DMS 273 treated with DMSO at 0.1 percent for 48 hours (cell line): Measurements from ENCODE around the gene AGK.

Experiments
- DNase-seq: peaks from one replicate; lab custom pipeline; 2025; lab: John Stamatoyannopoulos, UW

Gene AGK

DNA sequence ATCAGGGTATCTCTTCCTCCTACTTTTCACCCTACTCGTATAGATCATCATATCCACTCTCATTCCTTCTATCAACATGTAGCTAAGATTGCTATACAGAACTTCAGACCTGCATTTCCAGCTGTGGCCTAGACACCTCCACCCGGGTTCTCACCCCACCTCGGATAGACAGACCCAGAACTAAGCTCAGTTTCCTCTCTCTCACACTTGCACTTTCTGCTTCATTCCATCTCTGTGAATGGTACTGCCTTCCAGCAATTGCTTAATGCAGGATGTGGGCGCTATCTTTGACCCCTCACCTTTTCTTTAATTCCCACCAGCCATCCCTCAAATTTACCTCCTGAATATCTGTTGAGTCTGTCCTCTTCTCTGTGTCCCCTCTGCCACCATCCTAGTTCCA is 35.7 kb downstream of the AGK start:
- DNase-seq = no peak

DNA sequence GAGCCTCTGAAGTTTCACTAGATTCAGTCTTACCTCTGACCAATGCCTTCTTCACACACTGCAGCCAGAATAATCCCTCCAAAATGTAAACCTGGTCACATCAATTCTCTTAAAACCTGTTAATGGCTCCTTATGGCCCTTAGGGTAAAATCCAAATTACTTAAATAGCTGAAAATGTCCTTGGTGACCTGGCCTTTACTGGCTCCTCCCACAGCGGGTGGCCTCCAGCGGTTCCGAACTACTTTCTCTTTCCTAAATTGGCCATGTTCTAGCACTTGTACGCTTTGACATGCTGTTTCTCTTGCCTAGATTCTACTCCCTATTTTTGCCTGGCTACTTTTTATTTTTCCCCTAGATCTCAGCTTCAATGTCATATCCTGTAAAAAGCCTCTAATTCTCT is 36.1 kb downstream of the AGK start:
- DNase-seq = no peak

DNA sequence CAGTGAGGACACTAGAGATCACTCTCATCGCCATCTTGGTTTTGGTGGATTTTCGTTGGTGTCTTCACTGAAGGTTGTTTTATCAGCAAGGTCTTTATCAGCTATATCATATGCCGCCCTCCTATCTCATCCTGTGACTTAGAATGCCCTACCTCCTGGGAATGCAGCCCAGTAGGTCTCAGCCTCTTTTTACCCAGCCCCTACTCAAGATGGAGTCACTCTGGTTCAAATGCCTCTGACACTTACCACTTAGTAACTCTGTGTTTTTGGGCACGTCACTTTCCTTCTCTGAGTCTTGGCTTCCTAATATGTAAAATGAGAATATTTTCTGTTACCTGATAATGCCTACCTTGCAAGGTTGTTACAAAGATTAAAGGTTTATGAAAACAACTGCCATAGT is 37.7 kb downstream of the AGK start:
- DNase-seq = no peak

DNA sequence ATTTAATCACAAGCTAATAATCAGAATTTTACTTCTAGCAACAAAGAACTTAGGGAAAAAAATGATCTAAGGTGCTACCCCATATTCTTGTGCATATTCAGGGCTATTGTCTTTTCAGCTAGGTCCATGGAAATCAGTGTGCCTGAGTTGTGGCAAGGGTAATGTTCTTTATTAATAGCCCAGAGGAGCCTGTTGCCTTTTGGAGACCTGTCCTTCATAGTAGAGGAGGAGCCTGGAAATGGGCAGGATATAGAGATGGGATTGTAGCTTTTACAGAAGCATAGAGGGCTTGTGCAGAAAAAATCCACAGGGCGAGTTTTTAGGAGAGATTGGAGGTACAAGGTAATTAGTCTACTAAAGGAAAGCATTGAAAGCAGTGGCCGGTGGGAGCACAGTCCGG is 38.9 kb downstream of the AGK start:
- no peak for DNase-seq

DNA sequence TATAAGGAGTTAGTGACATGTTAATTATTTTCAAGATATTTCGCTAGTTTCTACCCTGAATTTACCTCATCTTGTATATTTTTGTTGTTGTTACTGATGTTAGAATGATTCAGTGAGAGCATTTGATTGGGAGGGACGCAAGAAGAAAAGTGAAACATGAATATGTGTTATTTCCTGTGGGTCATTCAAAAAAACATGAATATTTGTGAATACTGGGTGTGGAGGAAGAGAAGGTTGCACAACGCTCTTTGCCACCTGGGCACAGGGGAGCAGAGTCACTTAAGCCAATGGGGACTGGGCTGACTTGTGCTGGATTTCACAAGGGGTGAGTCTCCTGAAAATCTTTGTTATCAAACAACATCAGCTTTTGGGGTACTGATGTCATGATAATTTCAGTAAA is 39.5 kb downstream of the AGK start:
- no peak for DNase-seq

- DNase-seq = peak; percentile 69
These were observed 41.9 kb downstream of the AGK start for GRCh38 chr7:141593134-141593533.

GRCh38 chr7:141597966-141598365 is 46.8 kb downstream of the AGK start:
- DNase-seq = no peak

DNA sequence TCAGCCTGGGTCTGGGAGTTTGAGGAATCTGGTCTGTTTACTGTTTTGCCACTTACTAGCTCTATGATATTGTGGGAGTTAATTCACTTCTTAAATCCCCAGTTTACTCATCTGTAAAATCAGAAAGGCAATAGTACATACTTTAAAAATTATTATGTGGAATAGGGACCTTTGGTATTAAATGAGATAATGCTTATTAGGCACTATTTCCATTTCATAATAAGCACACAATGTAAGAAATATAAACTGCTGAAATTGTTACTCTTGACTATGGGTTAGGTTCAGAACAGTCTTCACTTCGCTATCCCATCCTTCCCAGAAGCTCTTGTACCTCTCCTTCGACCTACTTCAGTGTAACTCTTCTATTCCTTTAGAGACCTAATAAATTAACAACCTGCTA is 47.2 kb downstream of the AGK start:
- DNase-seq = no peak

- no peak for DNase-seq
These were observed 49.2 kb downstream of the AGK start for GRCh38 chr7:141600168-141601006.

DNA sequence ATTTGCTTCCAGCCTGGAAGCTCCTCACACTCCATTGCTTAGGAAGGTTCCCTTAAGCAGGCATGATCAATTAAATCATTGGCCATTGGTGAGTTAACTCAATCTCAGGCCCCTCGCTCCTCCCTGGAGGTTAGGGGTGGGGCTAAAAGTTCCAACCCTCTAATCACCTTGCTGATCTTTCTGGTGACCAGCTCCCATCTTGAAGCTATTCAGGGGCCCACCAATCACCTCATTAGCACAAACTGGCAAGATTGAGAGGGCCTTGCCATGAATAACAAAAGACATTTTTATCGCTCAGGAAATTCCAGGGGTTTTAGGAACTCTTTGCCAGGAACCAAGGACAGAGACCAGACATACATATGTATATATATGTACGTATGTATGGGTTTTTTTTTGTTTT is 58.4 kb downstream of the AGK start:
- DNase-seq = no peak

DNA sequence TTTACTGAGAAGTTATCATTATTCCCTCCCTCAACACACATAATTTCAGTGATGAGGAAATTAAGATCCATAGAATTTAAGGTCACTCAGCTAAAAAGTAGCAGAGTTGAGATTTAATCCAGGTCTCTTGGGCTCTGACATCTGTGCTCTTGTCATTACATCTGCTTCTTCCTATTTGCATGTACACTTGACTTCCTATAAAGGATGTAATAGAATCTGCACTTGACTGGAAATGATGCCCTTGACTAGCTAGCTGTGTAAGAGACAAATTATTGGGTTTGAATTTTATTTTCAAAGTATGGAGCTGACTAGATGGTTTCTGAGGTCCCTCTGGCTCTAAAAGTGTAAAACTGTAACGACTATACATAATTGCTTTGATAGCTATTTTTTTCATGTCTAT is 59.5 kb downstream of the AGK start:
- DNase-seq = no peak

DNA sequence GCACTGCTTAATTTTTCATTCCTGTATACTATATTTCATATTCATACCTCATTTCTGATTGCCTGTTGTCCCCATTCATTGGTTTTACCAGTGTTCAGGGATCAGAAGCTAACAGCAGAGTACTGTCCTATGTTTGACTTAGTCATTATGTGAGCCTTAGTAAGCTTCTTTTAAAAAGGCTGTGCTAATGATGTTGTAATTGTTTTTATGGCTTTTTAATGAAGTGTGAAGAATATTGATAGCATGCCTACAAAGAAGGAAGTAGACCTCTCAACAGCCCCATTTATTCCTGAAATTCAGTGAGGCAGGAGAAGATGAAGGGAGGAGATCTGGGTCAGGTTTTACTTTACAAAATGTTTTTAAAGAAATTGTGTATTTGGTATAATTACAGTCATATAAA is 61.7 kb downstream of the AGK start:
- DNase-seq = no peak

- DNase-seq = no peak
These were observed 66.1 kb downstream of the AGK start for GRCh38 chr7:141617280-141617679.

DNA sequence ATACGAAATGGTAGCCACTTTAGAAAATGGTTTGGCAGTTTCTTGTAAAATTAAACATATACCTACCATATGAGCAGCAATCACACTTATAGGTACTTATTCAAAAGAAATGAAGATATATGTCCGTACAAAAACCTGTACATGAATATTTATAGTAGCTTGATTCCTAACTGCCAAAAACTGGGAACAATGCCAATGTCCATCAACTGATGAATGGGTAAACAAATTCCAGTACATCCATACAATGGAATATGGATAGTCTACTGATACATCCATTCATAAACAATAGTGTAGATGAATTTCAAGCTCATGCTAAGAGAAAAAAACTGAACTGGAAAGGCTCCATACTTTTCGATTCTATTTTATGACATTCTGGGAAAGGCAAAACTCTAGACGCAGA is 68.5 kb downstream of the AGK start:
- DNase-seq = no peak

DNA sequence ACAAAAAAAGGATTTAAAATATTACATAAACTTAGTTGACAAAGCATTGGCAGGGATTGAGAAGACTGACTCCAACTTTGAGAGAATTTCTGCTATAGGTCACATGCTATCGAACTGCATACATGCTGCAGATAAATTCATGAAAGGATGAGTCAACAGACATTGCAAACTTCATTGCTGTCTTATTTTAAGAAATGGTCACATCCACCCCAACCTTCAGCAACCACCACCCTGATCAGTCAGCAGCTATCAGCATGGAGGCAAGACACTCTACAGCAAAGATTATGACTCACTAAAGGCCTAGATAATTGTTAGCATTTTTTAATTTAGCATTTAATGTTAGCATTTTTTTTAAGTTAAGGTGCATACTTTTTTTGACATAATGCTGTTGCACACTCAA is 73.6 kb downstream of the AGK start:
- DNase-seq = no peak

GRCh38 chr7:141630621-141631020 is 79.4 kb downstream of the AGK start:
- no peak for DNase-seq

DNA sequence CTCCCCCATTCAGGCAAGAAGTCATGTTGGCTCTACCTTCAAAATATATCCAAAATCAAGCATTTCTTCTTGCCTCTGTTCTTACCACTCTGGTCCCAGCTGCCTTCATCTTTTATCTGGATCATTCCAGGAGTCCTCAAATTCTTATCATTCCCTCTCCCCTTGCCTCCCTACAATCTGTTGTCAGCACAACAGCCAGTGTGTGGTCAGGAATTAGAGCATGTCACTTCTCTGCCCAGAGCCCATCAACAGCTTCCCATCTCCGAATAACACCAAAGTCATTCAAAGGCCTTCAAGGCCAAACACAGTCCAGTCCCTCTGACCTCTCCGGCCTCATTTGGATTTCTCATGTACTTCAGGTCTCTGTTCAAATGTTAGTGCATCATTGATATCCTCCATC is 80.3 kb downstream of the AGK start:
- DNase-seq = no peak

DNA sequence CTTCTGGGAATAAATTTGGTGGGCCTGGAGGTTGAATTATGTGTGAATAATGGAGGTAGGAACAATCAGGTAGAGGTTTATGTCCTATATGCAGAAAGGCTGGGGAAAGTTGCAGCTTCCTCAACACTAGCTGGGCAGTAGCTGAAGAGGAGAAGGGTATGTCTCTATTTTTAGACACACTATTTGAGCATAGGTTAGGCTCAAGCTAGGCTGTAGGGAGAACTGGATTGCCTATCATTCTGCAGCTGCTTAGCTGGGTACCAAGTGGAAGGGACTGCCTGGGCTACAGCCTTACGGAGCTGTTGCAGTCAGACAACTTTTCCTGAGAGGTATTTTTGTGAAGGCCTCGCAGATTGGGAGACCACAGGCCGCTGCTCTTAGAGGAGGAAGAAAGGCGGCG is 82.9 kb downstream of the AGK start:
- DNase-seq = no peak

- DNase-seq = no peak
These were observed 84.8 kb downstream of the AGK start for GRCh38 chr7:141636053-141636452.

DNA sequence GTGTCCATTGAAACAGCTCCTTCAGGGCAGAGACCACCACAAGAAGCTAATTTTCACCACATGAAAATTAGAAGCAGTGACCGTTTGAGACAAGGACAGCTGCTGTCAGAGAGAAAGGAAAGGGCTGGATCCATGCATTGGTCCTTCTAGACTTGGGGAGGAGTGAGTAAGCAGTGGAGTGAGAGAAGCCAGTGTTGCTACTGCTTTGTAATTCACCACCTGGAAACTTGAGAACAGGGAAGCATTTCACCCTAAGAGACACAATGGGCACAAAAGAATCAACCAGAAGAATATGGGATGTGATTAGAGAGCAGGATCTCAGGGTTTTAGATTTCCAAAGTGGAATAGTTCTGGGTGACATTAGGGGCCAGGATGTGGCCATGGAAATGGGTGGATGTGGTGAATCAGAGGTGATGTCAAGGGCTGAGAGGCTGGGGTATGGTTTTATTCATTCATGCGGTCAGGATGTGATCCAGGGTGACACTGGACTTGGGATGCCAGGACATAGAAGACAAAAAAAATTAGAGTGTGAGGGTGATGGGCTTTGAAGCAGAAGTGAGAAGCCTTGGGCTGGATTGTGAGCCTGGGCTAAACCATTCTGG is 89.1 kb downstream of the AGK start:
- DNase-seq = no peak

GRCh38 chr7:141641876-141642275 is 90.7 kb downstream of the AGK start:
- no peak for DNase-seq

- DNase-seq = no peak
These were observed 94.0 kb downstream of the AGK start for GRCh38 chr7:141645188-141645587.

DNA sequence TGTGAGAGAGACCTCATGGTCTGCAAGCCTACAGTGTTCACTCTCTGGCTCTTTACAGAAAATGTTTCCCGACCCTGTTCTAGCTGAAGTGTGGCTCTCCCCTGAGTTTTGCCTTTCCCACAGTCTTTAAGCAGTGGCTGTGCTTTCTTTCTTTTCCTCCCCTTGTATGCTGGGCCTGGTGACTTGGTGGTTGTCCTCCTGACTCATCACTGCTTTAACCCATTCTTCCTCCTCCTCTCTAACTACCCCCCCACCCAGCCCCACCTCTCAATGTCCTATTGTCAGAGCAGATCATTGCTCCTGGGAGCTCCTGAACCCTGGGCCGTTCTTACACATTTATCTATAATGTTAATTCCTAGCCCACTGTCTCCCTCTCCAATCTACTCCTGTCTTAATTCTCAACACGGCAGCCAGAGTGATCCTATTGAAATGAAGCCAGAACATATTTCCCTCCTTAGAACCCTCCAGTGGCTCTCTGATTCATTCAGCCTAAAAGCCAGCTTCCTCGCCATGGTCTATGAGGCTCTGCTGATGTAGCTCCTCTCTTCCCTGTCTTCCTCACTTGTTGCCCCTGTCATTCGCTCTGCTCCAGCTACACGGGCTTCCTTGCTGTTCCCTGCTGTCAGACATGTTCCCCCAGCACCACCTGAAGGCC is 95.7 kb downstream of the AGK start:
- no peak for DNase-seq
